H9 (cell line): ENCODE measurements around the gene LPCAT2. TPM values are rescaled to one million over a fixed set of nuclear protein-coding genes. Genes with fewer than 3 reads are reported as not detected.

Source experiments
- DNase-seq: peaks from one replicate; pipeline ENCODE4 v3.0.0-alpha.2; 2017
- H2AFZ ChIP-seq: one replicate; pipeline ENCODE4 v1.6.1; 2013; ENCODE audit warnings: mild to moderate bottlenecking, low read length, control low read depth, moderate library complexity
- H2AK5ac ChIP-seq: 2 replicates; pipeline ENCODE4 v1.6.1; 2013; ENCODE audit warnings: low read length, control low read depth, mixed read lengths; ENCODE audit not compliant: insufficient read length
- H2BK120ac ChIP-seq: one replicate; pipeline ENCODE4 v1.6.1; 2013; ENCODE audit warnings: low read depth, mild to moderate bottlenecking, low read length, control low read depth, inconsistent platforms; ENCODE audit not compliant: poor library complexity, severe bottlenecking
- H2BK12ac ChIP-seq: 2 replicates; pipeline ENCODE4 v1.6.1; 2013; ENCODE audit warnings: low read length, control low read depth, mixed read lengths, low read depth; ENCODE audit not compliant: insufficient read length
- H2BK15ac ChIP-seq: 2 replicates; pipeline ENCODE4 v1.6.1; 2013; ENCODE audit warnings: low read depth, low read length, control low read depth
- H2BK20ac ChIP-seq: one replicate; pipeline ENCODE4 v1.6.1; 2013; ENCODE audit warnings: low read depth, mild to moderate bottlenecking, low read length, control low read depth, inconsistent platforms; ENCODE audit not compliant: poor library complexity, severe bottlenecking
- H2BK5ac ChIP-seq: 2 replicates; pipeline ENCODE4 v1.6.1; 2013; ENCODE audit warnings: low read length, control low read depth, mixed read lengths; ENCODE audit not compliant: insufficient read length
- H3K14ac ChIP-seq: 2 replicates; pipeline ENCODE4 v1.6.1; 2013; ENCODE audit warnings: low read length, control low read depth; ENCODE audit not compliant: insufficient read depth
- H3K18ac ChIP-seq: 2 replicates; pipeline ENCODE4 v1.6.1; 2013; ENCODE audit warnings: low read depth, mild to moderate bottlenecking, mixed read lengths, low read length, control low read depth; ENCODE audit not compliant: insufficient read length
- H3K23ac ChIP-seq: 2 replicates; pipeline ENCODE4 v1.6.1; 2013; ENCODE audit warnings: low read length, control low read depth, mixed read lengths, low read depth; ENCODE audit not compliant: insufficient read length
- H3K23me2 ChIP-seq: 2 replicates; pipeline ENCODE4 v1.6.1; 2013; ENCODE audit warnings: low read depth, mild to moderate bottlenecking, mixed read lengths, low read length, control low read depth; ENCODE audit not compliant: insufficient read length, poor library complexity, severe bottlenecking
- H3K27ac ChIP-seq: 2 replicates; pipeline ENCODE4 v1.5.1; 2013; ENCODE audit warnings: low read length, control low read depth, mixed read lengths, low read depth; ENCODE audit not compliant: insufficient read length
- H3K27me3 ChIP-seq: 2 replicates; pipeline ENCODE4 v1.6.1; 2013; ENCODE audit warnings: low read length, control low read depth, inconsistent platforms; ENCODE audit not compliant: insufficient read depth
- H3K4ac ChIP-seq: 2 replicates; pipeline ENCODE4 v1.6.1; 2013; ENCODE audit warnings: low read depth, mild to moderate bottlenecking, control low read depth, inconsistent platforms, low read length, moderate library complexity
- H3K4me1 ChIP-seq: 2 replicates; pipeline ENCODE4 v1.6.1; 2013; ENCODE audit warnings: low read length, control low read depth, inconsistent platforms; ENCODE audit not compliant: insufficient read depth
- H3K4me2 ChIP-seq: 2 replicates; pipeline ENCODE4 v1.6.1; 2013; ENCODE audit warnings: low read length, control low read depth, mixed read lengths; ENCODE audit not compliant: insufficient read length, insufficient read depth
- H3K56ac ChIP-seq: 2 replicates; pipeline ENCODE4 v1.6.1; 2013; ENCODE audit warnings: low read depth, mild to moderate bottlenecking, mixed read lengths, low read length, control low read depth; ENCODE audit not compliant: insufficient read length
- H3K79me1 ChIP-seq: 2 replicates; pipeline ENCODE4 v1.6.1; 2013; ENCODE audit warnings: low read depth, mild to moderate bottlenecking, moderate library complexity, low read length, control low read depth, inconsistent platforms; ENCODE audit not compliant: insufficient read depth, poor library complexity, severe bottlenecking
- H3K79me2 ChIP-seq: 2 replicates; pipeline ENCODE4 v1.6.1; 2013; ENCODE audit warnings: low read length, control low read depth, inconsistent platforms; ENCODE audit not compliant: insufficient read depth
- H3K9ac ChIP-seq: 2 replicates; pipeline ENCODE4 v1.6.1; 2013; ENCODE audit warnings: low read length, control low read depth, mixed read lengths; ENCODE audit not compliant: insufficient read length; ENCODE audit errors: extremely low read depth
- H3K9me3 ChIP-seq: one replicate; pipeline ENCODE4 v1.6.1; 2013; ENCODE audit warnings: low read depth, low read length, inconsistent platforms; ENCODE audit not compliant: control insufficient read depth
- H3T11ph ChIP-seq: one replicate; pipeline ENCODE4 v1.6.1; 2013; ENCODE audit warnings: mild to moderate bottlenecking, low read length, control low read depth, inconsistent platforms
- H4K20me1 ChIP-seq: one replicate; pipeline ENCODE4 v1.6.1; 2013; ENCODE audit not compliant: control insufficient read depth, insufficient read length, insufficient read depth
- H4K5ac ChIP-seq: 2 replicates; pipeline ENCODE4 v1.6.1; 2013; ENCODE audit warnings: low read depth, mild to moderate bottlenecking, mixed read lengths, low read length, control low read depth; ENCODE audit not compliant: insufficient read length
- H4K8ac ChIP-seq: replicated peaks from 2 replicates; pipeline ENCODE4 v1.6.1; 2013; ENCODE audit warnings: low read length, control low read depth, mixed read lengths, low read depth; ENCODE audit not compliant: insufficient read length
- H4K91ac ChIP-seq: 2 replicates; pipeline ENCODE4 v1.6.1; 2013; ENCODE audit warnings: low read depth, mild to moderate bottlenecking, moderate library complexity, mixed read lengths, low read length, control low read depth; ENCODE audit not compliant: insufficient read length
- H3K27ac Mint-ChIP-seq, 3 experiments: 2 replicates in 2 of 3; 3 replicates in 1 of 3; pipeline ENCODE4 v1.8.0; 2020 to 2021; ENCODE audit warnings: mixed read lengths in 3 of 3, mild to moderate bottlenecking in 1 of 3, moderate library complexity in 1 of 3
- H3K27me3 Mint-ChIP-seq: 2 replicates; pipeline ENCODE4 v1.8.0; 2021; ENCODE audit warnings: low read depth, mild to moderate bottlenecking, moderate library complexity, mixed read lengths
- H3K36me3 Mint-ChIP-seq, 3 experiments: 2 replicates in 2 of 3; 3 replicates in 1 of 3; pipeline ENCODE4 v1.8.0; 2020 to 2021; ENCODE audit warnings: low read depth in 3 of 3, mixed read lengths in 3 of 3; ENCODE audit not compliant: insufficient read depth in 1 of 3
- H3K4me1 Mint-ChIP-seq, 2 experiments: 2 replicates each; pipeline ENCODE4 v1.8.0; 2020; ENCODE audit warnings: mixed read lengths in 2 of 2
- H3K4me3 Mint-ChIP-seq, 2 experiments: 2 replicates in 1 of 2; 3 replicates in 1 of 2; pipeline ENCODE4 v1.8.0; 2020 to 2021; ENCODE audit warnings: mild to moderate bottlenecking in 2 of 2, mixed read lengths in 2 of 2, moderate library complexity in 1 of 2
- H3K9me3 Mint-ChIP-seq, 2 experiments: 2 replicates in 1 of 2; 3 replicates in 1 of 2; pipeline ENCODE4 v1.8.0; 2020; ENCODE audit warnings: mild to moderate bottlenecking in 2 of 2, mixed read lengths in 2 of 2, moderate library complexity in 1 of 2
- CTCF ChIP-seq: fragments of 200-600 bp; sonication (generic); conservative IDR thresholded peaks from 3 replicates; pipeline ENCODE4 v1.8.0; 2021; ENCODE audit warnings: antibody characterized with exemption, mild to moderate bottlenecking
- WGBS: extraction: QIAGEN DNeasy Blood & Tissue Kit; methylation state at CpG from one replicate; pipeline ENCODE4 v1.1.7; 2013; ENCODE audit warnings: missing lambda C conversion rate, low lambda C conversion rate, mixed read lengths; ENCODE audit not compliant: insufficient read length; ENCODE audit errors: extremely low coverage; 5-methylcytosine and 5-hydroxymethylcytosine counted together
- total RNA-seq: library from RNA; stranded (reverse); gene quantifications from 2 replicates; pipeline ENCODE4 v1.2.1, GENCODE V29; 2021

Gene LPCAT2
- total RNA-seq, 1 experiment from 2014 or later, result 2.8 TPM

GRCh38 chr16:55565086-55565485 is 56.2 kb downstream of the LPCAT2 start:
- H4K5ac ChIP-seq, result no peak overlapping the region
- H3K56ac ChIP-seq, result no peak overlapping the region
- Mint-ChIP-seq H3K4me3 (no peak overlapping the region), H3K4me1 (no peaks in the 10 kb centered on the region), H3K9me3 (no peaks in the 10 kb centered on the region), H3K27ac (no peak overlapping the region), H3K36me3 (no peaks in the 10 kb centered on the region), H3K27me3 (no peaks in the 10 kb centered on the region)
- H3K4me2 ChIP-seq, result no peak overlapping the region
- H4K20me1 ChIP-seq, result no peaks in the 10 kb centered on the region
- H2BK15ac ChIP-seq, result no peak overlapping the region
- no peaks in the 10 kb centered on the region for H3K9me3 ChIP-seq
- no peak overlapping the region for H2BK120ac ChIP-seq
- no peak overlapping the region for H3K18ac ChIP-seq
- no peak overlapping the region for H3K23ac ChIP-seq
- no peak overlapping the region for H4K91ac ChIP-seq
- DNase-seq, result no peak
- no peak overlapping the region for H2AFZ ChIP-seq
- H2BK12ac ChIP-seq, result no peak overlapping the region
- no peak overlapping the region for H2BK5ac ChIP-seq
- H3K27ac ChIP-seq, result no peak overlapping the region
- H3K9ac ChIP-seq, result no peak overlapping the region
- H3K79me2 ChIP-seq, result no peaks in the 10 kb centered on the region
- H3K4me1 ChIP-seq, result no peaks in the 10 kb centered on the region
- H3T11ph ChIP-seq, result no peak overlapping the region
- no peak for TF ChIP-seq CTCF
- H3K79me1 ChIP-seq, result no peaks in the 10 kb centered on the region
- no peak overlapping the region for H2AK5ac ChIP-seq
- no peak overlapping the region for H4K8ac ChIP-seq
- H3K23me2 ChIP-seq, result no peaks in the 10 kb centered on the region
- H3K27me3 ChIP-seq, result no peaks in the 10 kb centered on the region
- no peak overlapping the region for H3K4ac ChIP-seq
- WGBS, result no CpG with 5 or more reads among the region's 1 CpG
- H2BK20ac ChIP-seq, result no peak overlapping the region
- no peak overlapping the region for H3K14ac ChIP-seq
